ENCODE data around the gene TTC28.
A peak's percentile ranks its signal among the peaks of the same experiment; 100 is the strongest.

TTC28 gene

DNA sequence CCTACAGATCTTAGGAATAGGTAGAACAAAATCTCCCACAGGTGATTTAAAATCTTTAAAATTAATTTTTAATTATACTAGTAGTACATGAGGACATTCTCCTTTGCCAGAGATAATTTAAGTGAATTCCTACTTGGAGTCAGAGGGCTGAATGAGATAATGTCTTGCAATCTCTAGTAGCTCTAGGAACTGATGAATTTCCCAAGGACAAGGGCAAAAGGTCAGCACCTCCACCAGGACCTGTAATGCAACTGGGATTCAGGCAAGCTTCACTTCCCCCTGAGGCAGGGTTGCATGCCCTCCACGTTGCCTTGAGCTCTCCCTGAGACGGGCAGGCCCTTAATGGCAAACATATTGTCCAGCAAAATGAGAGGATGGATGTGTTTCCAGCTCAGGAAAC, 430.2 kb downstream of the TTC28 start:
- in situ Hi-C loops (cut with HindIII; ENCODE audit: low pct_unique_long_range_greater_than_20kb, low sequenced_read_pairs), result no loop called here
- no peak for DNase-seq (ENCODE audit: low read depth in 1 of 2, low spot score in 1 of 2)
- no peak for TF ChIP-seq JUND (IDR thresholded peaks at IDR 0.05; ENCODE audit: low read depth)

DNA sequence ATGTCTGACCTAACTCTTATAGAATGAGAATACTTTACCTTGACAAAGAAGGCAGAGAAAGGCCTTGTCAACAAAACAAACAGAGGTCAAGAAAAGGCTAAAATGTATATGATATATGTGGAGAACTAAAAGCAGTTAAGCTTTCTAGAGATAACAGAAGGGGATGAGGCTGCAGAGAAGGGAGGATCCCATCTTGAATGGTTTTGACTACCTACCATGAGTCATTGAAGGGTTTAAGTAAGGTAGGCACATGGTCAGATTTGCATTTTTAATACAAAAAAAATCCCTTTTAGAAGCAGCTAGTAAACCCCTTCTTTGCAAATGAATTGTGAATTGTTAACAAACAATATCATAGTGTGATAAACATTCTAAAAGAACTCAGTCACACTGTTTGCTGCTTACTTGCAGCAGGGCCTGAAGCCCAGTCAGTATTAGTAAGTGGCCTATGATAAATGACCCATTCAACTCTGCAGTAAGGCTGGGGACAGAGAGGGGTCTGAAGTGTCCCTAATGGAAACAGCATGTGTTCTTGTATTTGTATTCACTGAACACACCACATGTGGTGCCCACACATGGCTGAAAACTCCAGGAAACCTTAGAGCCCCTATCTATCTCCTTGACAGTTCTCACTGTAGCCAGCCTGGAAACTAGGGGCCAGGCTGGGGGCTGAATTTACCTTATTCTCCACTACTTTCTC, 431.8 kb downstream of the TTC28 start:
- DNase-seq (ENCODE audit: low read depth in 1 of 2, low spot score in 1 of 2), result no peak
- in situ Hi-C loops (cut with HindIII; ENCODE audit: low pct_unique_long_range_greater_than_20kb, low sequenced_read_pairs), result no loop called here
- TF ChIP-seq JUND (IDR thresholded peaks at IDR 0.05; ENCODE audit: low read depth), result no peak

DNA sequence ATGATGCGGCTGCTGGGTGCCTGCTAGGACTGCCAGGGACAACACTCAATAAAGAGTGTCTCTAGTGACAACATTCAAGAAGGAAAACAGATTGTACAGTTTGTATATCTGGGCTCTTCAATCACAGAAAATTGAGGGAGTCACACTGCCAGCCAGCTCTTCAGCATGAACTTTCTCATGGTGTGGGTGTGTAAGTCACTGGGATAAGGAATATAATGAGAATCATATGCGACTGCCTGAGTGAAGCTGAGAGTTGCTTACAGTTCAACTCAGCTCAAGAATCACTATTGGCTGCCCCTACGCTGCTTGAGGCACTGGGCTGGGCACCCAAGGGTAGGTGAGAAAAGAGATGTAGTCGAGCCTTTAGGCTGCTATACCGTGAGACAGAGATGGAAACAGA, 432.5 kb downstream of the TTC28 start:
- no peak for DNase-seq (ENCODE audit: low read depth in 1 of 2, low spot score in 1 of 2)
- in situ Hi-C loops (cut with HindIII; ENCODE audit: low pct_unique_long_range_greater_than_20kb, low sequenced_read_pairs), result no loop called here
- TF ChIP-seq JUND (IDR thresholded peaks at IDR 0.05; ENCODE audit: low read depth), result no peak

DNA sequence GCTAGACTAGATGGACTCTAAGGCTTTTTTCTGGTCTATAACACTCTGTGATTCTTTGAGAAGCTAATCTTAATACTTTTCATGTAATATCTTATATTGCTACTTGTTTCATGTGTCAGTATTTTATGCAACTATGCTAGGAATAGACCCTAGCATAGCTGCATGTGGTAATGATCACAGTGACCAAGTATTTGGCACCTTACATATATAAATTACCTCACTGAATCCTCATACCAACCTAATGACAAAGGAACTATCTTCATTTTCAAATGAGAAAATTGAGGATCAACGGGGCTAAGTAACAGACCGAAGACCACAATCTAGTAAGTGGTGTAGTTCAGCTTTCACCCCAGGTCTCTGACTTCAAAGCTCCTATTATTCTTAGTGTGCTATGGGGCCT, 433.2 kb downstream of the TTC28 start:
- no peak for DNase-seq (ENCODE audit: low read depth in 1 of 2, low spot score in 1 of 2)
- in situ Hi-C loops (cut with HindIII; ENCODE audit: low pct_unique_long_range_greater_than_20kb, low sequenced_read_pairs), result no loop called here
- TF ChIP-seq JUND (IDR thresholded peaks at IDR 0.05; ENCODE audit: low read depth), result no peak

DNA sequence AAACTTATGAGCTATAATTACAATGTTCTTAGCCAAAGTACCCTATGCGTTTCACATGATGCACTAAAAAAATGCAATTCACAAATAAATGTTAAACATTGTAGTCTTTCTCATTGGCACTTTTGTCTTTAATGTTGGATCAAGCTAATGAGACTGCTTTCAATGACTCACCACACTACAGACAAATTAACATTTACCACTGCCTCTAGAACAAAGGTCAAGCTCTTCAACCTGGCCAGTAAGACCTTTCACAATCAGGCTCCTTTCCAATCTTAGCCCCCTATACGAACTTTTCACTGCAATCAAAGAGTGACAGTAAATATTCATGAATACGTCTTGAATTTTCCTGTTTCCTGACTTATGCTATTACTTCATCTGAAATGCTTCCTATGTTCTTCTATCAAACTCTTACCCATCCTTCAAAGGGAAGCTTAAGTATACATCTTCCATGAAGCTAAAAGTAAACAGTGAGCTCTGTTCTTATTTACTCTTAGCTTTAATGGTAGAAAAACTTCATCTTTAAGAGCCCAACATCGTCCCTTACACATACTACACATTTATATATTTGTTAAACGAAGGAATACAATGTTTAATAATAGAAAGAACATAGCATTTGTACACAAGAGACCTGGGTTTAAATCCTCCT, 433.9 kb downstream of the TTC28 start:
- in situ Hi-C loops (cut with HindIII; ENCODE audit: low pct_unique_long_range_greater_than_20kb, low sequenced_read_pairs), result no loop called here
- DNase-seq (ENCODE audit: low read depth in 1 of 2, low spot score in 1 of 2), result no peak
- TF ChIP-seq JUND (IDR thresholded peaks at IDR 0.05; ENCODE audit: low read depth), result no peak

DNA sequence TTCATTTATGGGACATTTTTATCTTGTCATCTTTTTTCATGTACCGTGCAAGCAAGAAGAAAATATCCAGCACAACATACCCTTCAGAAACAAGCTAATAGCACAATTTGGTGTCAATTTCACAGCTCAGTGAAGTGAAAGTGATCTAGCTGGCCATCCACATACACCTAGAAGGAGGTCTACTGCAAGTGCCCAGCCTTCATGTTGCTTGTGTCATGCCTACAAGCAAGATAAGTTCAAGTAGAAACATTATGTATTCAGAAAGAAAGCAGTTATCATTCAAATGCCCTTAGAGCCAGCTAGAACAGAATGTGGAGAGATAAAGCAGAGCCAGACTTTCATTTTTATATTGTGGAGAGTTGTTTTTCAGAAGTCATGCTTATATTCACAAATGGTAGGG, 434.9 kb downstream of the TTC28 start:
- no peak for TF ChIP-seq JUND (IDR thresholded peaks at IDR 0.05; ENCODE audit: low read depth)
- no peak for DNase-seq (ENCODE audit: low read depth in 1 of 2, low spot score in 1 of 2)
- in situ Hi-C loops (cut with HindIII; ENCODE audit: low pct_unique_long_range_greater_than_20kb, low sequenced_read_pairs), result no loop called here

DNA sequence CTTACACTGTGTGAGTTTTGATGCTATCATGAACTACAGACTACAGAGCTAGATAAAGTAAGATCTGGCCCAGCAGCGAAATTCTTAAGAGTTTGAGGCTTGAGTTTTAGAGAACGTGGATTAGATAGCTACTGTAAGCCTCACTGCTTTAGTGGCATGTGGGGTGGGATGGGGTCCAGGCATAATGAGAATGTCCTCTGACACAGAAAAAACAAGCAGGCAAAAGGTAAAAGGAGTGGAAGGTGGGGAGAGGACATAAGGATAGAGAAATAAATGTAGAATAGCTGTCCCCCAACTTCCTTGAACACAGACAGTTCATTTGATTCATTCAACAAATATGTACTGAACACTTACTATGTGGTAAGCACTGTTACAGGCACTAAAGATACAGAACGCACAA, 436.1 kb downstream of the TTC28 start:
- in situ Hi-C loops (cut with HindIII; ENCODE audit: low pct_unique_long_range_greater_than_20kb, low sequenced_read_pairs), result no loop called here
- TF ChIP-seq JUND (IDR thresholded peaks at IDR 0.05; ENCODE audit: low read depth), result no peak
- no peak for DNase-seq (ENCODE audit: low read depth in 1 of 2, low spot score in 1 of 2)

DNA sequence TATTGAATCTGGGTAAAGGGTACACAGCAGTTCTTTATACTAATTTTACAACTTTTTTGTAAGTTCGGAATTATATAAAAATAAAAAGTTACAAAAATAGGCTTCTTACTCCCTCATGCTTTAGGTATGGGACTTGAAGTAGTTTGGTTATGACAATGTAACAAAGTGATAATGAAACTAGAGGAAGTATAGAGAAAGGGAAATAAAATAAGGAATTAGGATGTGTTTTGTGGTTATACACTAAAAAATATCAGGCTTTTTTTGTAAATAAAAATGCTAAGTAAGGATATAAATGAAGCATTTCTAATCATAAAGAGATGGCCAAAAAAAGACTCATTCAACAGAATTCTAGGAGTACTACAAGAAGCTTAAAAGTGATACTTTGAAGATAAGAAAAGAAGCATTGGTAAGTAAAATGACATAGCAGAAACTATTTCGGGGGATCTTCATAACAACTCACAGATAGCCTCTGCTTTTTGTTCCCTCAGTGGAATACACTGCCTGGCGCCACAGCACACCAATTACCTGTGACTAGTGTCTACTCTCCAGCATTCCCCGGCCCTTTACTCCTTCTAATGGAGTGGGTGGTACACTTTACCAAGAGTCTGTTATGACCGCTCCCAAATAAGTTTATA, 437.9 kb downstream of the TTC28 start:
- TF ChIP-seq JUND (IDR thresholded peaks at IDR 0.05; ENCODE audit: low read depth), result no peak
- in situ Hi-C loops (cut with HindIII; ENCODE audit: low pct_unique_long_range_greater_than_20kb, low sequenced_read_pairs), result no loop called here
- DNase-seq (ENCODE audit: low read depth in 1 of 2, low spot score in 1 of 2), result no peak

DNA sequence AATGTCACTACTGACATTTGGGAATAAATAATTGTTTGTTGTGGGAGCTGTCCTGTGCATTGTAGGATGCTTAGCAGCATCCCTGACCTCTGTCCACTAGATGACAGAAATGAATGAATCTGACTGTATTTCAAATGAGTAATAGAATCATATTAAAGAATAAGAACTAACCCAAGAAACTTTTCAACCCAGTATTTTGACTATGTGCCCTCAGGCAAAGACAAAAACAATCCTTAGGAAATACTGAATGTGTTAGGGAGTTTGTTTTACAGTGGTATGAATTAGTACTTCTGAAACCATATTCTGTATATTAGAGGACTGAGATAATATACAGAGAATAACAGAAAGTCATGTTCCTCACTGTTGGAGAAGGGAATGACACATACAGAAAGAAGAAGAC, 439.7 kb downstream of the TTC28 start:
- in situ Hi-C loops (cut with HindIII; ENCODE audit: low pct_unique_long_range_greater_than_20kb, low sequenced_read_pairs), result no loop called here
- TF ChIP-seq JUND (IDR thresholded peaks at IDR 0.05; ENCODE audit: low read depth), result no peak
- no peak for DNase-seq (ENCODE audit: low read depth in 1 of 2, low spot score in 1 of 2)

DNA sequence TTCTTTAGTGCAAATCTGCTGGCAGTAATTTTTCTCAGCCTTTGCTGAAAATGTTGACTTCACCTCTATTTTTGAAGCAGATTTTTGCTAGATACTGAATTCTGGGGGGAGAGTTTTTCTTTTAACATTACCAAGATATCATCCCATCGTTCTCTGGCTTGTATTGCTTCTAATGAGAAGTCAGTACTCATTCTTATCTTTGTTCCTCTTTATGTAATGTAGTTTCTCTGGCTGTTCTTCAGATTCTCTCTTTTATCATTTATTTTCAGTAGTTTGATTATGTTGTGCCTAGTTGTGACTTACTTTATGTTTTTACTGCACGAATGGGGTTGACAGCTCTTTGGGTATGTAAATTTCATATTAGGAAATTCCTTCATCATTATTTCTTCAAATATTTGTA, 441.9 kb downstream of the TTC28 start:
- DNase-seq (ENCODE audit: low read depth in 1 of 2, low spot score in 1 of 2), result no peak
- in situ Hi-C loops (cut with HindIII; ENCODE audit: low pct_unique_long_range_greater_than_20kb, low sequenced_read_pairs), result no loop called here
- no peak for TF ChIP-seq JUND (IDR thresholded peaks at IDR 0.05; ENCODE audit: low read depth)

DNA sequence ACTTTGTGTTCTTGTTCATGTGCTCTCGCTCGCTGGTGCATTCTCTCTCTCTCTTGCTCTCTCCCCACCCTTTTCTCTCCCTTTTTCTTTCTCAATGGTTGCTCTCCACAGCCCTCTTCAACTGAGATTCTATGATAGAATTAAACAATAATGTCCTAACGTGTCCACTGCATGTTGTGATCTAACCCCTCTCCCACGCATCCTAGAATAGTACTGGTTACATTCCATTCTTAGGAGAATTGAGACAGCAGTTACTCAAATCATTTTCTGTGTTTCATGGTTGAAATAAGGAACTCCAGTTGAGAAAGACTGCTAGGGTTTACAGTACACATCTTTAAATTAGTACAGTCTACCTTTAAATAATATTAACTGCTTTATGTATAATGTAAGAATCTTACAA, 442.5 kb downstream of the TTC28 start:
- no peak for DNase-seq (ENCODE audit: low read depth in 1 of 2, low spot score in 1 of 2)
- in situ Hi-C loops (cut with HindIII; ENCODE audit: low pct_unique_long_range_greater_than_20kb, low sequenced_read_pairs), result no loop called here
- TF ChIP-seq JUND (IDR thresholded peaks at IDR 0.05; ENCODE audit: low read depth), result no peak

DNA sequence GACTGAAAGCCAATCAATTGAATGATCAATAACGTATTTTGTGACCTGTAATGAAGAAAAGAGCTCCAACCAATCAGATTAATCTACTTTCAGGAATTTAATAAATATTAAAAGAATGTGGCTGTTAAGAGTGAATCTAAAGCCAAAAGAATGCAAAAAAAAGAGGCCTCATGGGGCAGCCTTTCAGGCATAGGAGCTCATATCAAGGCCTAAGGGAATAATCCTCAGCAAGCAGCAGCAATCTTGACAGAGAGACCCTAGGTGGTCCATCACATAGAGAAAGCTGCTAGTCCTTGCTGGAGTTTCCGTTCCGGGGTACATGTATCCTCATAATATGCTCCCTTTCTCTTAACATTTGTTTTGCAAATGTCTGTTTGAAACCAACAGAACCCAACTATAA, 447.4 kb downstream of the TTC28 start:
- DNase-seq (ENCODE audit: low read depth in 1 of 2, low spot score in 1 of 2), result no peak
- no peak for TF ChIP-seq JUND (IDR thresholded peaks at IDR 0.05; ENCODE audit: low read depth)
- in situ Hi-C loops (cut with HindIII; ENCODE audit: low pct_unique_long_range_greater_than_20kb, low sequenced_read_pairs), result no loop called here

DNA sequence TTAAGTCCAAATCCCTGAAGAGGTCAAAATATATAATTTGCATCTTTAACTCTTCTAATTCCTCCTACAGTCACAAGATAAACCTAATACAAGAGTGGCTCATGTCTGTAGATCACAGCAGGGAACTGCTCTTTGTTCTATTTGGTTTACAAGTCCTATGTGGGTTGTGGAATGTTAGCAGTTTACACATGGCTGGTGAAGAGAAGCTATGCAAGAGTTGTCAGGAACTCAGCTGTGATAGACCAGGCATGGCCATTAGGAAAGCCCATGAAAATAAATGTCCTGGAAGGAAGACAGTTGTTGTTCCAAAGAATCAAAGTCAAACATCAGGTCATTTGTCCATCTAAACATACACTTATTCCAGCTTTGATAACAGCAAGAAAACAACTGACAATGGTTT, 448.2 kb downstream of the TTC28 start:
- DNase-seq (ENCODE audit: low read depth in 1 of 2, low spot score in 1 of 2), result peak in 1 of 2 experiments; percentile 1
- TF ChIP-seq JUND (IDR thresholded peaks at IDR 0.05; ENCODE audit: low read depth), result no peak
- in situ Hi-C loops (cut with HindIII; ENCODE audit: low pct_unique_long_range_greater_than_20kb, low sequenced_read_pairs), result no loop called here
